NK-92 (cell line): ENCODE results near the gene PLSCR4.
"Not testable (repeated sequence)": the region's sequence is repeated elsewhere in the genome, so short reads cannot be mapped to it uniquely, and the experiment has no call there.

Source experiments
- DNase-seq: peaks from one replicate; lab custom pipeline; 2025; ENCODE audit not compliant: unreplicated experiment; lab: John Stamatoyannopoulos, UW

The PLSCR4 gene, protein sequence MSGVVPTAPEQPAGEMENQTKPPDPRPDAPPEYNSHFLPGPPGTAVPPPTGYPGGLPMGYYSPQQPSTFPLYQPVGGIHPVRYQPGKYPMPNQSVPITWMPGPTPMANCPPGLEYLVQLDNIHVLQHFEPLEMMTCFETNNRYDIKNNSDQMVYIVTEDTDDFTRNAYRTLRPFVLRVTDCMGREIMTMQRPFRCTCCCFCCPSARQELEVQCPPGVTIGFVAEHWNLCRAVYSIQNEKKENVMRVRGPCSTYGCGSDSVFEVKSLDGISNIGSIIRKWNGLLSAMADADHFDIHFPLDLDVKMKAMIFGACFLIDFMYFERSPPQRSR

DNA sequence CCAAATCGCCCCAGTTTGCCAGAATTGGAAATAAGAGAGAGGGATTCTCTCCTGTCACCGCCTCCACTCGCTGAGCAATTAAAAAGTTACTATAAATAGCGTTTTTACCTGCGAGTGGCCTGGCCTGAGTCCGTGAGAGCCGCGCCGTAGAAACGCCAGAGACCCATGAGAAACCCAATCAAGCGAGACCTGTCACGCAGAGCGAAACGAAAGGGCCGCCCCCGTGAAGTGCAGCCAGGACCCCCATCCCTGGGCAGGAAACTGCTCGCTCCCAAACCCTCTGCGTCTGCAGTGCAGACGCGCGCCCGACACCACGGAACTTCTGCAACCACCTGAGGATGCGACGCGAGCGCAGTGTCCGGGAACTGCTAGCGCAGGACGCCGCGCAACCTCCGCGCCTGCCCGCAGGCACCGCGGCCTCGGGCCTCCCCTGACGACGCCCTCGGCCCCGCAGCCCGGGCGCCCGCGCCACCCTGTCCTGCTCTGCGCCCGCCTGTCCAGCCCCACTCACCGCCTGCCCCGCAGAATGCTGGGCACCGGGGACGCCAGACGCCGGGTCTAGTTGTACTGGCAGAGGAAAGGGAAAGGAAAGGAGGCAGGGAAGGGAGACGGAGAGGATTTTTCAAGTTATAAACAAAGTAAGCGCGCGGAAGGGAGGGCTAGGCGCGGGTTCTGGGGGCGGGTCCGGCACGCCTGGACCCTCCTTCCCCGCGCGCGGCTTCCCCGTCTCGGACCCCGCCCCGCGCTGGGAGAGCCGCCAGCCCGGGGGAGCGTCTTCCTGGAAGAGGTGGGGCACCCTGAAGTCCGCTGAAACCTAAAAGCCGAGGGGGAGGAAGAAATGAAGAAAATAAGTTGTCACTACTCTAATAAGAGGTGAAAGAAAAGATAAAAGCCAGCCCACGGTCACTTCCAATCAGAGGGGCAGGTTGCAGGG lies at the start of gene PLSCR4:
PLSCR4 (minus strand) TSS at position 657 of the 934 bp plus-strand sequence. CDS start 29,034 bp downstream, outside the sequence.
- DNase-seq: no peak

DNA sequence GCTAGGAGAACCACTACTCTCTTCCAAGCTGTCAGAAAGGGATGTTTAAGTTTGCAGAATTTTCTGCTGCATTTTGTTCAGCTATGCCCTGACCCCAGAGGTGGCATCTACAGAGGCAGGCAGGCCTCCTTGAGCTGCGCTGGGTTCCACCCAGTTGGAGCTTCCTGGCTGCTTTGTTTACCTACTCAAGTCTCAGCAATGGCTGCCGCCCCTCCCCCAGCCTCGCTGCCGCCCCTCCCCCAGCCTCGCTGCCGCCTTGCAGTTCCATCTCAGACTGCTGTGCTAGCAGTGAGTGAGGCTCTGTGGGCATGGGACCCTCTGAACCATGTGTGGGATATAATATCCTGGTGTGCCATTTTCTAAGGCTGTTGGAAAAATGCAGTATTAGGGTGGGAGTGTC lies 42.5 kb upstream of the PLSCR4 start:
- not testable (repeated sequence) for DNase-seq

DNA sequence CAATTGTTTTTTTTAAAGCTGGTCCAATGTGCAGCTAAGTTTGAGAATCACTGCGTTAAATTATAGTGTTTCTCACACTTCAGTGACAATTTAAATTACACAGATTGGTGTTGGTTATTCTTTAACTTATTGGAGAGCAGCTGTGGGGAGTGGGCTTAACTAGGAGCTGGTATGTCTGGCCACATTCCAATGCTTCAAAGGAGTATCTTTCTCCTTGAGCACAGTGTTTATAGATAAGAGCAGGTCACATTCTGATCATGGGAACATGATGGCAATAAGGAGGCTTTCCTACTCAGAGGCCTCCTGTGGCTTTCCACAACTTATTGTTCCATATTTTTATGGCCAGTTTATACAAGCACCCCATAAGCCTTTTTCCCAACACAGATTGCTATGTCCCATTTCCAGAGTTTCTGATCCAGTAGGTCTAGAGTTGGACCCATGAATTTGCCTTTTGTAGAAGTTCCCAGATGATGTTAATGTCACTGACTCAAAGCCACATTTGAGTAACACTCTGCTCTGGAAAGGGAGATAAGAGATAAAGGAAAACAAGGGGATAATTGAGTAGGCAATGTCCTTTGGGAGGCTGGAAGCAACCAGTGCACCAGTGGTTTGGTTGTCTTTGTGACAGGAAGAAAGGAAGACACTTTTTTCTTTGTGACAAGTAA lies 33.0 kb upstream of the PLSCR4 start:
- DNase-seq: no peak

DNA sequence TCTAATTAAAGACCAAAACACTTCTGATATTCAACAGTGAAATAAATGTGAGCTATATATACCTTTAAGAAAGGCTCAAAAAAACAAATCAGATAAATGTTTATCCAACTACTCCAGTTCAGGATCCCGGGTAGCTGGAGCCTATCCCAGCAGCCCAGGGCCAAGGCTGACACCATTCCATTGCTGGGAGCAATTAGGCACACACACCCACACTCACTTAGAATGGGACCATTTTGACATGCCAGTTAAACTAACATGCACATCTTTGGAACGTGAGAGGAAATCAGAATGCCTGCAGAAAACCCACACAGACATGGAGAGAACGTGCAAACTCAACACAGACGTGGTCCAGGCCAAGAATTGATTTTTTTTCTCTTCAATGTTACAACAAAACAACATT lies 30.0 kb upstream of the PLSCR4 start:
- DNase-seq: no peak

DNA sequence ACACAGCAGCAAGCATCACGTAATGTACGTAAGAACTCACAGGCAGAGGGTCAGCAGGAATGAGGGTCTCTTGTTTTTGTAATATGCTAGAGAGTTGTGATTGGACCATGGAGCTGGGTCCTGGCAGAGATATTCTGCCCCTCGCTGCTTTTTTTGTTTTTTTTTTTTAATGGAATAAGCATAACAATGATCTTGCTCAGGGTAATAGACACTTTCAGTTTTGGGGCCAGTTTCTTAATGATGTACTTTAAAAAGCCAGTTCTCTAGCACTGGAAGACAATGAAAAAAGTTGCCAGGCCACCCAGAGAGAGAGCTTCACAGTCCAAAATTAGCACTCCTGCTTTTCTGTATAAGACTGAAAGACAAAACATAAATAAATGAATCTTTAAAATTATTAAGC lies 29.0 kb upstream of the PLSCR4 start:
- DNase-seq: no peak

DNA sequence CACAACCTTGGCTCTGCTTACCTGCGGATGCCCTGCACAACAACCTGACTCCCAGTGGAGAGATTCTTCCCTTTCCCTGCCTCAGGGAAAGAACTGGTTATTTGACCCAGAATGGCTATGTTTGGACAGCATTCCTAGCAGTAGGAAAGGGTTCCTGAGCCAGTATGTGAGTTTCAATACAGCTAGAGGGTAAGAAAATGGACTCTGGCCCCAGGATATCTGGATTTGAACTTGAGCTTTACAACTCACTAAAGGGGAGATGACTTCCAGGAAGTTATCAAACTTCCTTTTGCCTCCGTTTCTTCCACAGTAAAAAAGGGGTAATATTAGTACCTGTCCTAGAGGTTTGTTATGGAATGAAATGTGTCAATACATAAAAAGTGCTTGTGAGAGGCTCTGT lies 28.1 kb upstream of the PLSCR4 start:
- no peak for DNase-seq

DNA sequence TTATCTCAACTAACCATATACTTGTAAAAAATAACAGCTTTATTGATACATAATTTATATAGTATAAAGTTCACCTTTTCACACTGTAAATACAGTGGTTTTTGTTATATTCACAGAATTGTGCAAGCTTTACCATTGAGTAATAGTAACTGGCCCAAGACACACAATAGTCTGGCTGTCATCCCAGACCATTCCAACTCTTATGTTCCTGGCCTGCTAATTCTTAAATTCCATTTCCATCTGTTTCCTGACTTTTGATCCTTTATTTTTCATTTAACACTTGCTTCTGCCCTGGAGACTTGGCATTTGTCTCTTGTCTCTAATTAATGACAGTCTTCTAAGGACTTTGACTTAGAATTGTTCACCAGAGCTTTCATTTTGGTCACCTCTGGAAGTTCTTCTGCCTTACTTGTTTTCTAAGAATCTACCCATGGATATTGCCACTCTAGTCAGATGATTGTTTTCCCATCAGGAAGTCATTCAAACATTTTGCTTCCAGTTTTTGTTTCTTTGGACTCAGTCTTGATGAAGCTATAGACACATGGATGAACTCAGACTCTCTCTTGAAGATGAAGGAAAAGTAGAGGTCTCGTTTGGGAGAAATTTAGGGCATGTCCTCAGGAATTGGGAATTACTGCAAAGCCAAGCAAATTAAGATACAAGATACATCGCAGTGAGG lies 27.2 kb upstream of the PLSCR4 start:
- DNase-seq: no peak

DNA sequence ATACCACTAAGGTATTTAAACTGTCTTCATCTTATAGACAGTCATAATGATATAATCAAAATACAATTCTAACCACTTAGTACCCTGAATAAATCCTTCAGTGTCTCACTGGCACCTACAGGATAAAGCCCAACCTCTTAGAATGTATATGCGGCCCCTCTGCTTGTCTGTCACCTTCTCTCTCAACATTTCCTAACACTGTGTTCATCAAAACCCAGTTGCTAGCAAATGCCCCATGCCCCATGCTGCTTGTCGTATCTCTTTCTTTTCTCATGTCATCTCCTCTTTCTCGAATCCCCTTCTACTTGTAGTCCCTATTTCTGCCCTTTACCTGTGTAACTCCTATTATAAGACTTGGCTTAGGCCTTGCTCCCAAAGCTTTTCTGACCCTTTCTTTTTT lies 24.6 kb upstream of the PLSCR4 start:
- no peak for DNase-seq

DNA sequence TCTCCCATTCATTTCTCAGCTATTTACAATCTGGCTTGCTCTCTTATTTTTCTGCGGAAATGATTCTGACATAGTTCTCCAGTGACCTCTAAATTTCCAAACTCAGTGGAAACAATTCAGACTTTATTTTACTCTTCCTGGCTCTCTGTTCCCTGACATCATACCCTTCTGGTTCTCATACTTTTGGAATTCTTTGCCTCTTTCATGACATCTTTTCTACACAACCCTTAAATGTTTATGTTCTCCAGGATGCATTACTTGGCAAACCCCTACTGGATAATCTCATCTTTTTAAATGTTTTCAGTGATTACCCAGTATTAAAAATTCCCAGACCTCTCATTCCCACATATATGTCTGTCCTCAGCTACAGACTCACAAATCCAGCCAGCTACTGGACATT lies 23.9 kb upstream of the PLSCR4 start:
- DNase-seq: no peak

DNA sequence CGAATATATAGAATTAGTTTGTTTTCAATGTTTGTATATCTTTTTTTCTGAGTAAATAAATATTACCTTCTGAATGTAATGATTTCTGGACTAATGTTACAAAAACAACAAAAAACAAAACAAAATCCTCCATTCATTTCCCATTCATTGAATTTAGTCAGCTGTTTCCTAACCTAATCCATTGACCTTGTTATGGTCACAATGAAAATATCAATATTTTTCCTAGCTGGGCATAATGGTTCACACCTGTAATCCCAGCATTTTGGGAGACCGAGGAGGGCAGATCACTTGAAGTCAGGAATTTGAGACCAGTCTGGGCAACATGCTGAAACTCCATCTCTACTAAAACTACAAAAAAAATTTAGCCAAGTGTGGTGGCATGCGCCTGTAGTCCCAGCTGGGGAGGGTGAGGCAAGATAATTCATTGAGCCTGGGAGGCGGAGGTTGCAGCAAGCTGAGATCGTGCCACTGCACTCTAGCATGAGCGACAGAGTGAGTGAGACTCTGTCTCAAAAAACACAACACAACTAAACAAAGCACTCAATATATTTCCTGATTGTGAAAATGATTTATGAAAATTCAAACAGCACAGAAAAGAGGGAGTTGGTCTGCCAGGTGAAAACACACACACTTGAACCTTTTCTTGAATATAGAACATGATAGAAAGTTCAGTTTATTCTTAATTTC lies 23.0 kb upstream of the PLSCR4 start:
- no peak for DNase-seq

DNA sequence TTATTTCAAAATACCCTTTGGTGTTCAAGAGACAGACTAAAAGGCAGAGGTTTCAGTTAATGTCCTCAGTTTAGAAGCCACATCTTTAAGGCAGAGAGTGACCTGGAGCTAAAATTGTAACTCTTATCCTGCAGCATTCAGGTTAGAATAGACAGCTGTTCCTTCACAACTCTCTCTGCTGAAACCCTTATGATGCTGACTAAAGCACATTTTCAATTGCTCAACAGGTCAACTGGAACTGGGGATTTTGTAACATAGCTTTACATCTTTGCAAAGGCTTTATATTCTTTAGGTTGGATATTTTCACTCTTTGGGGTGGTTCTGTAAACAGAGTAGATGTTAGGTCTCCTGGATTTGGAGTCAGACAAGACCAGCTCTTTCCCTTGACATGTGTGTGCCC lies 20.3 kb upstream of the PLSCR4 start:
- no peak for DNase-seq

DNA sequence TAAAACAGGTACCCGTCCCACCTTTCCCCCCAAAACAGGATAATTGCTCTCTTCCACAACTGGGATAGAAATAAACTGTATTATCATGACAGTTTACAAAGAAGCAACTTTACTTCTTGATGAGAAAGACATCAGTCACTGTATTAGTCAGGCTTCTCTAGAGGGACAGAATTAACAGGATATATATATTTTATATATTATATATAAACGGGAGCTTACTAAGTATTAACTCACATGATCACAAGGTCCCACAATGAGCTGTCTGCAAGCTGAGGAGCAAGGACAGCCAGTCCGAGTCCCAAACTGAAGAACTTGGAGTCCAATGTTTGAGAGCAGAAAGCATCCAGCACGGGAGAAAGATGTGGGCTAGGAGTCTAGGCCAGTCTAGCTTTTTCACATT lies 18.4 kb upstream of the PLSCR4 start:
- no peak for DNase-seq

DNA sequence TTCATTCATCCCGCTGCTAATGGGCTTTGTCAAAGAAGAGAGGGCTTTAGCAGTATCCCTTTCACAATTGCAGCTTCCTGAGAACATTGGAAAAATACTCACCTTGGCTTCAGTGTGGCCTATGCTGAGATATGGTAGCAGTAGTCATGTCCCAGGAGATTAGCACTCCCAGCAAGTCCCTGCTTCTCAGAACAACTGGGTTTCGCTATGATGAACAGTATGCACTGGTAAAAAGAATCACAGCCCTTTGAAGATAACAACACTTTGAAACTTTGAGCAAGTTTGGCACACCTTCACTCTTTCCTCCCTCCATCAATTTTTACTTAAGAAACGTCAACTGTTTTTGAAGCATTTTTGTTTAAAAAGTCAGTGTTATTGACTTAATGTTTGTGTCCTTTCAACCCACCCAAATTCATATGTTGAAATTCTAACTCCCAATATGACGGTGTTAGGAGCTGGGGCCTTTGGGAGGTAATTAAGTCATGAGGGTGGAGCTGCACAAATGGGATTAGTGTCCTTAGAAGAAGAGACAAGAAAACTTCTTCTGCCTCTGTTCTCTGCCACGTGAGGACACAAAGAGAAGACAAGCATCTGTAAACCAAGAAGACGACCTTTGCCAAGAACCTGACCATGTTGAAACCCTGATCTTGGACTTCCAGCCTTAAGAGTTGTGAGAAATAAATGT lies 17.8 kb upstream of the PLSCR4 start:
- DNase-seq: no peak

DNA sequence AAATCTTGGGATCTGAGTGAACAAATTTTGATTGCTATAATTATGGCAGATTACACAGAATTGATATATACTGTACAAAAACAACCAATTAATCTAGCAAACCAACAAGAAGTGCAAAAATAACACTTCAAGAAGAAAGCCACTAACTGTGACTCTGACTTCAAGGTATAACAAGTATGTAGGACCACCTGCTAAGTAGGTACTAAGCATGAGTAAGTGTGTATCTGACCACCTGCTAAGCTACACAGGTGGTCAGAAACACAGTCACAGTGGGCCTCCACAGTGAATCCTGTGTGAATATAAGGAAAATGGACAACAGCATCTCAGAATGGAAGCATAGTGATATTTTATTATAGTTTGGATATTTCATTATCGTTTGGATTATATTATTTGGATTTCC lies 14.8 kb upstream of the PLSCR4 start:
- DNase-seq: no peak

DNA sequence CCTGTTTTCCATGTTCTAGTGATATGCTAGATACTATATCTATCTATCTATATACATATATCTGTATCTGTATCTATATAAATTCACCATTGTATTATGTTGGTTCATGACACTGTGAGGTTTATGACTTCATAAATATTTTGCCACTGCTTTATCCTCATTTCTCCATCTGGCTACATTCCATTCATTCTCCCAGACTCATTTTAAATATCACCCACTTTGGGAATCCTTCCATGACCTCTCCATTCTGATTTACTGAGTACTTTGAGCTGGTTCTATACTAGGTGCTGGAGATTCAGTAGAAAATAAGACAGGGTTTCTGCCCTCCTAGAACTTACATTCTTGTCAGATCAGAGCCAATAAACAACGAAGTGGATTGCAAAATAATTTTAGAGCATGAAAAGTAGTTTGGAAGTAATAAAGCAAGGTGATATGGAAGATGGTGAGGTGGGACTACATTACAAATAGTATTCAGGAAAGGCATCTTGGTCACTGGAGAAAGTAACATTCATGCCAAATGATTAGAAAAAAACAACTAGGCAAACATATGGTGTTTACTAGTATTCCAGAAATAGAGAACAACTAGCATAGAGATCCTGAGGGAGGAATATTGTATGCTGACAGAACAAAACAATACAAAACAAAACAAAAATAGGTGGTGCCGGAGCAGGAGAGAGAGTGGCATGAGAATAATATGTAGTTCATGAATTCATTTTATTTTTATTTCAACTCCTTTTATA lies 11.6 kb upstream of the PLSCR4 start:
- no peak for DNase-seq

DNA sequence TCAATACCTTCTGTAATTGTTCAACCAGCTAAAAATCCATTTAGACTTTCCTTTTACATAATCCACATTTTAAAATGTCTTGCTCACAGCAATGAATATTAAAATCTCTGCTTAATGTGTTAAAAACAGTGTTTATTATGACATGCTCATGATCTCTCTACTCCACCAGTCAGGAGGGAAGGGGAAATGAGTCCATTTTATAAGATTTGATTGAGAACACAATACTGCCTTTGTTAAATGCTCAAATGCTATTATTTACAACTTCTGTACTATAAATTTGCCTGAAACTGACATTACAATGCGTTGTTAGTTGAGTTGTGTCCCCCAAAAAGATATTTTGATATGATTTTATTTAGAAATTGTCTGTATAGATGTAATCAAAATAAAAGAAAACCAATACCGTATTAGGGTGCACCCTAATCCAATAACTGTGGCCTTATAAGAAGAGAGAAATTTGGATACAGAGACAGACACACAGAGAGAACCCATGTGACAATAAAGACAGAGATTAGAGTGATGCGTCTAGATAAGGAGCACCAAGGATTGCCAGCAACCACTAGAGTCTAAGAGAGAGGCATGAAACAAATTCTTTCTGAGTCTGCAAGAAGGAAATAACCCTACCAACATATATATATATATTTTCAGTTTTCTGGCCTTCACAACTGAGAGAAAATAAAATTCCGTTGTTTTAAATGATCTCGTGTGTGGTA lies 9.1 kb upstream of the PLSCR4 start:
- DNase-seq: no peak

DNA sequence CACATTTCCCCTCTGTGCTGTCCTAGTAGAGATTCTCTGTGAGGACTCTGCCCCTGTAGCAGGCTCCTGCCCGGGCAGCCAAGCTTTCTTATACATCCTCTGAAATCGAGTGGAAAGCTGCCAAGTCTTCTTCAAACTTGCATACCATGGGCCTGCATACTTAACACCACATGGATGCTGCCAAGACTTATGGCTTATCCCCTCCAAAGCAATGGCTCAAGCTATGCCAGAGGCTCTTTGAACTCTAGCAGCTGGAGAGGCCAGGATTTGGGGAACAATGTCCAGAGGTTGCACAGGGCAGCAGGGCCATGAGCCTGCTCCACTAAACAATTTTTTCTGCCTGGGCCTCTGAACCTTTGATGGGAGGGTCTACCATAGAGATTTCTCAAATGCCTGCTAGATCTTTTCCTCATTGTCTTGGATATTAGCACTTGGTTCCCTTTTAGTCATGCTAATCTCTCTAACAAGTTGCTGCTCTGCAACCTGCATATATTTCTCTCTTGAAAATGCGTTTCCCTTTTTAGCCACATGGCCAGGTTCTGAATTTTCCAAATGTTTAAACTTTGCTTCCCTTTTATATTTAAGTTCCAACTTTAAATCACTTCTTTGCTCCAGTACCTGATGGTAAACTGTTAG lies 6.1 kb upstream of the PLSCR4 start:
- no peak for DNase-seq

DNA sequence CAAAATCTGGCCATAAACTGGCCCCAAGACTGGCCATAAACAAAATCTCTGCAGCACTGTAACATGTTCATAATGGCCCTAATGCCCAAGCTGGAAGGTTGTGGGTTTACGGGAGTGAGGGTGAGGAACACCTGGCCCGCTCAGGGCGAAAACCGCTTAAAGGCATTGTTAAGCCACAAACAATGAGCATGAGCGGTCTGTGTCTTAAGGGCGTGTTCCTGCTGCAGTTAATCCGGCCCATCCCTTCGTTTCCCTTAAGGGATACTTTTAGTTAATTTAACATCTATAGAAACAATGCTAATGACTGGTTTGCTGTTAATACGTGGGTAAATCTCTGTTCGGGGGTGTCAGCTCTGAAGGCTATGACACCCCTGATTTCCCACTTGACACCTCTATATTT lies 1.5 kb upstream of the PLSCR4 start:
- DNase-seq: not testable (repeated sequence)
